ENCODE measurements around the gene DSPP.

Gene DSPP

DNA sequence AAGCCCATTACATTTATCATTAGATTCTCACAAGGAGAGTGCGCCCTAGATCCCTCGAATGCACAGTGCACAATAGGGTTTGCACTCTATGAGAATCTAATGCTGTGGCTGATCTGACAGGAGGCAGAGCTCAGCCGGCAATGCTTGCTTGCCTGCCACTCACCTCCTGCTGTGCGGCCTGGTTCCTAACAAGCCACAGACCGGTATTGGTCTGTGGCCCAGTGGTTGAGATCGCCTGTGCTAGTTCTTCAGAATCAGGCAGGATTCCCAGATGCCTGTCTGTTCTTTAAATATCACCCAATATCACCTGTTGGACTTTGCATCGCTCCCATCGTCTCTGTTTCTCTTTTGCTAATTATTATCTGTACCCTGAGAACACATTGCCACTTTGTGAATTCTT lies 14.0 kb downstream of the DSPP start:
- Histone ChIP-seq H3K4me3 (no peak overlapping the region), H3K4me1 (peaks cover 4 to 47% (median 17%) of the 10 kb centered on the region in 4 donors), H3K36me3 (no peaks in the 10 kb centered on the region), H3K27me3 (no peaks in the 10 kb centered on the region), H3K9me3 (no peaks in the 10 kb centered on the region), H3K27ac (peak overlapping the region; percentile 83 to 89)
- DNase-seq = no peak
- TF ChIP-seq, protein P1, sequence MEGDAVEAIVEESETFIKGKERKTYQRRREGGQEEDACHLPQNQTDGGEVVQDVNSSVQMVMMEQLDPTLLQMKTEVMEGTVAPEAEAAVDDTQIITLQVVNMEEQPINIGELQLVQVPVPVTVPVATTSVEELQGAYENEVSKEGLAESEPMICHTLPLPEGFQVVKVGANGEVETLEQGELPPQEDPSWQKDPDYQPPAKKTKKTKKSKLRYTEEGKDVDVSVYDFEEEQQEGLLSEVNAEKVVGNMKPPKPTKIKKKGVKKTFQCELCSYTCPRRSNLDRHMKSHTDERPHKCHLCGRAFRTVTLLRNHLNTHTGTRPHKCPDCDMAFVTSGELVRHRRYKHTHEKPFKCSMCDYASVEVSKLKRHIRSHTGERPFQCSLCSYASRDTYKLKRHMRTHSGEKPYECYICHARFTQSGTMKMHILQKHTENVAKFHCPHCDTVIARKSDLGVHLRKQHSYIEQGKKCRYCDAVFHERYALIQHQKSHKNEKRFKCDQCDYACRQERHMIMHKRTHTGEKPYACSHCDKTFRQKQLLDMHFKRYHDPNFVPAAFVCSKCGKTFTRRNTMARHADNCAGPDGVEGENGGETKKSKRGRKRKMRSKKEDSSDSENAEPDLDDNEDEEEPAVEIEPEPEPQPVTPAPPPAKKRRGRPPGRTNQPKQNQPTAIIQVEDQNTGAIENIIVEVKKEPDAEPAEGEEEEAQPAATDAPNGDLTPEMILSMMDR (IDR thresholded peaks at IDR 0.05) = no peak
- intact Hi-C loops (cut with DNase I; ENCODE audit: low total_unique reads) = loop anchor here (10.0 kb wide), 1 partner anchor 48 kb away; no protein-coding TSS in a partner anchor

DNA sequence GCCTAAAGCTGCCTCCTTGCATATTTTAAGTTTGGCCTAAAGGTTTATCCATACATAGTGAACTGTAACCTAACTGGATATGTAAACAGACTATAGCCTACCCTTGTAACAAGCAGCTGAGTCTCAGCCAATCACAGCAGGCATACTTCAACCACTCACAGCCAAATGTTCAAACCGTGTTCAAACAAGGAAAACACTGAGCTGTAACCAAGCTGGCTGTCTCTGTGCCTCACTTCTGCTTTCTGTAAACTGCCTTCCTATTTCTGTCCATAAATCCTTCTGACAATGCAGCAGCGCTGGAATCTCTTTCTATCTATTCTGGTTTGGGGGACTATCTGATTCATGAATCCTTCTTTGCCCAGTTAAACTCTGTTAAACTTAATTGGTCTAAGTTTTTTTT lies 16.4 kb downstream of the DSPP start:
- no peaks in the 10 kb centered on the region for H3K36me3 ChIP-seq
- peaks cover 4 to 31% (median 14%) of the 10 kb centered on the region in 4 donors for H3K4me1 ChIP-seq
- no peak for DNase-seq
- intact Hi-C loops (cut with DNase I; ENCODE audit: low total_unique reads) = loop anchor here (10.0 kb wide), 1 partner anchor 50 kb away; no protein-coding TSS in a partner anchor
- H3K4me3 ChIP-seq = no peak overlapping the region
- H3K27me3 ChIP-seq = no peaks in the 10 kb centered on the region
- TF ChIP-seq, protein P1 (IDR thresholded peaks at IDR 0.05) = no peak
- H3K27ac ChIP-seq = no peak overlapping the region
- no peaks in the 10 kb centered on the region for H3K9me3 ChIP-seq

DNA sequence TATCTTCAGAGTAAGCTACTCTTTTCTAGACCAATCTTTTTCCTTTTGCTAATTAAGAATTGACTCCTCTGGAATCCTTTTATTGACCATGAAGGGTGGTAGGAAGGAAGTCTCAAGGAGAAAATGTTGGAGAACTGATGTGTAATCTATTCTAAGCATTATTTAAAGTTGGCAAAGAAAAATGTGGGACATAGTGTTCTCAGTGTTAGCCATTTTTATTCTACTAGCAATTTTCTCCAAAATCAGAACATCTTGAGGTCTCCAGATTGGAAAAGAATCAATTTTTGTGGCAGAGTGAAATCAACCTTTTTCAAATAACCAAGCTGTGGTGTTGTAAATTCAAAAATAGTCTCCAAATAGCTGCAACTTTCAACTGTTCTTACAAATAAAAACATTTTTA lies 23.3 kb downstream of the DSPP start:
- TF ChIP-seq, protein P1 (IDR thresholded peaks at IDR 0.05) = no peak
- Histone ChIP-seq H3K27ac (peak overlapping the region; percentile 23 to 46), H3K9me3 (no peaks in the 10 kb centered on the region), H3K27me3 (no peaks in the 10 kb centered on the region), H3K36me3 (no peaks in the 10 kb centered on the region), H3K4me3 (no peak overlapping the region), H3K4me1 (peaks cover 0 to 30% (median 13%) of the 10 kb centered on the region in 4 donors)
- no peak for DNase-seq
- intact Hi-C loops (cut with DNase I; ENCODE audit: low total_unique reads) = no loop called here

DNA sequence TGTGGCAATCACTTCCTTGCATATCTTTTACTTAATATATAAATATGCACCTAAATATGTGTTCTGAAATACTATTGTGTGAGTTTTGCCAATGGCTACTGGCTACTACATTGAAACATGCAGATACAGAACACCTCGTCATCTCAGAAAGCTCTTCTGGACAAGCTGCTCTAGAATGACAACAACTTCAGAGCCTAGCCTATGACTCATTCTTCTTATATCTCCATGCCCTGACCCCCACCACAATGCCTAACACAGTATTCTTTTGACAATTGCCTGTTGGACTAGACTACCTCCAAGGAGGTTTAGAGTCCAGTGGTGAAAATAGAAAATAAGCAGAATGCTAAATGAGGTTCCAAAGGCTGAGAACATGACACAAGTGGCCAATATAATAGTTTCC lies 24.1 kb downstream of the DSPP start:
- TF ChIP-seq, protein P1 (IDR thresholded peaks at IDR 0.05) = no peak
- DNase-seq = no peak
- no peaks in the 10 kb centered on the region for H3K9me3 ChIP-seq
- peak overlapping the region; percentile 23 to 46 for H3K27ac ChIP-seq
- intact Hi-C loops (cut with DNase I; ENCODE audit: low total_unique reads) = no loop called here
- H3K36me3 ChIP-seq = no peaks in the 10 kb centered on the region
- H3K27me3 ChIP-seq = no peaks in the 10 kb centered on the region
- no peak overlapping the region for H3K4me3 ChIP-seq
- H3K4me1 ChIP-seq = peaks cover 0 to 30% (median 13%) of the 10 kb centered on the region in 4 donors

DNA sequence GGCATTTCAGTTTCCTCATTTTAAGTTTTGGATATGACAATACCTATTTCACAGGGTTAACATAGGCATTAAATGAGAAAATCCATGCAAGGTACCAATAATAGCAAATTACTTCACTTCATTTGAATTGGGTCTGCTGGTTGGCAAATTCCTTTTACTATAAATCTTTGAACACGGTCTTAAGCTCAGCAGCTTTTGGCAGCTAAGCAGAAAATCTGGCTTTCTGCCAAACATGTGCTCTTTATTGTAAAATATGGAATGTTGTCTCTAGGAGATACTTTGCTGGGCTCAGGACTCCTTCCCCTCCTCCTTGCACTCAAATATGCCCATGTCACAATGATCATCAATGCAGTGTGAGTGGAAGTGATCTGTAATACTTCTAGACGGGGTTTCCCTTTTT lies 24.9 kb downstream of the DSPP start:
- H3K27ac ChIP-seq = peak overlapping the region; percentile 23 to 46
- DNase-seq = no peak
- no peak overlapping the region for H3K4me3 ChIP-seq
- no peaks in the 10 kb centered on the region for H3K9me3 ChIP-seq
- TF ChIP-seq, protein P1 (IDR thresholded peaks at IDR 0.05) = no peak
- H3K36me3 ChIP-seq = no peaks in the 10 kb centered on the region
- H3K27me3 ChIP-seq = no peaks in the 10 kb centered on the region
- intact Hi-C loops (cut with DNase I; ENCODE audit: low total_unique reads) = no loop called here
- peaks cover 0 to 30% (median 13%) of the 10 kb centered on the region in 4 donors for H3K4me1 ChIP-seq

DNA sequence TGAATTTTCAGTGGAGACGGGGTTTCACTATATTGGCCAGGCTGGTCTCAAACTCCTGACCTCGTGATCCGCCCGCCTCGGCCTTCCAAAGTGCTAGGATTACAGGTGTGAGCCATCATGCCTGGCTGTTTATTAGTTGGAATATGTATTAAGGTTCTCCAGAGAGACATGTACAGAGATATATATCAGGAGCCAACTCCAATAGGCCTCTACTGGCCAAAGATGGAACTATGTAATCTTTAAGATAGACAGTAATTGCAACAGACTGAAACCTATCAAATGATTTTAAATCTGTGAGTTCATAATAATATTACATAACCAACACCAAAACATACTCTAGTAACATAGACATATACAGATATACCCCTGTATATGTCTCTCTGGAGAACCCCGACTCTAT lies 36.0 kb downstream of the DSPP start:
- H3K27me3 ChIP-seq = no peaks in the 10 kb centered on the region
- H3K27ac ChIP-seq = no peak overlapping the region
- no peaks in the 10 kb centered on the region for H3K9me3 ChIP-seq
- TF ChIP-seq, protein P1 (IDR thresholded peaks at IDR 0.05) = no peak
- no peaks in the 10 kb centered on the region for H3K36me3 ChIP-seq
- no peaks in the 10 kb centered on the region for H3K4me1 ChIP-seq
- intact Hi-C loops (cut with DNase I; ENCODE audit: low total_unique reads) = no loop called here
- H3K4me3 ChIP-seq = no peak overlapping the region
- DNase-seq = no peak

Data from tibial artery (tissue), 4 donors.